Measurements from ENCODE around the gene SMCO4.

Gene SMCO4

DNA sequence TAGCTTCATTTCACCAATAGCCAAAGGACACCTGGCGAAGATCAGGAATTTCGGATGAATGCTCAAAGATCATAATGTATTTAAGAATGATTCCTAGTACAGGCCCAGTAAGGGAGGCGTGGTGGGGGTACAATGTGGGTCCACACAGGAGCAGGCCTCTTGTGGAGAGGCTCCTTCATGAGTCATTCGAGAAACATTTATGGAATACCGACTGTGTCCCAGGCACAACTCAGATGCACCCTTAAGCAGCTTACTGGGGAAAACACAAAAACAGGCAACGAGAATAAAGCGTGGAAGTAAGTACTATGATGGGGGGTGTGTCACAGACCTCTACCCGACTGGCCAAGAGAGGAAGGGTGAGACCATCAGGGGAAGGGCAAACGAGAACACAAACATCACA, 44.5 kb downstream of the SMCO4 start:
- no peak for DNase-seq

DNA sequence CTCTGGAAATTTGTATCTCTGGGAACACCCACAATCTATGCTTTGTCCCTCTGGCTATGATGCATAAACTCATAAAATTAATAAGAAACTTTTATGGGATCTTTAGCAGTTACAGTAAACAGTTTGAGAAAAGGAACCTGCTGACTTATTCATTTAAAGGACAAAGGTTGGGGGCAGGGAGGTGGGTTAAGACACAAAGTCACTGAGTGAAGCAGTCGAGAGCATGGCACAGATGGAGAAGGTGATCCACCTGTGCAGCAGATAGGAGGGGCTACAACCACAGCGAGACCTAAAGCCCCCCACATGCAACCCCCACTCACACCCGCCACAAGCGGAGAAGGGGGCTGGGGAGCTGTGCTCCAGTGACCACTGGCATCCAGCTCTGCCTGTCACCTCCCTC, 45.0 kb downstream of the SMCO4 start:
- DNase-seq: no peak

DNA sequence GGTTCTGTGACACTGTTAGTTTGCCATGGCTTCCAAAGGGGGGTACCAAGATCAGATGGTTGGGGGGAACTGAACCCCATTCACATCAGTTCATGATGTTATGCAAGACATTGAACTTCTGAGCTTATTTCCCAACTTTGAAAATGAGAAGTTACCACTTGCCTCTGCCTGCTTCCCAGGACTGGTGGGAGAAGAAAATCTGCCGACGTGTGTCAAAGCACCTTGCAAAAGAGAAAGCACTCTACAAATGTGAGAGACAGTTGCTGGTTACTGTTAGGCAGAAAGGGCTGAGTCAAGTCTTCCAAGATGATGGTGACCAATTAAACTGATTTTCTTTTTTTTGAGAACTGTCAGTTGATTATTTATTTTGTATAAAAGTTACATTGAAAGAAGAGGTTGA, 45.6 kb downstream of the SMCO4 start:
- DNase-seq: no peak

DNA sequence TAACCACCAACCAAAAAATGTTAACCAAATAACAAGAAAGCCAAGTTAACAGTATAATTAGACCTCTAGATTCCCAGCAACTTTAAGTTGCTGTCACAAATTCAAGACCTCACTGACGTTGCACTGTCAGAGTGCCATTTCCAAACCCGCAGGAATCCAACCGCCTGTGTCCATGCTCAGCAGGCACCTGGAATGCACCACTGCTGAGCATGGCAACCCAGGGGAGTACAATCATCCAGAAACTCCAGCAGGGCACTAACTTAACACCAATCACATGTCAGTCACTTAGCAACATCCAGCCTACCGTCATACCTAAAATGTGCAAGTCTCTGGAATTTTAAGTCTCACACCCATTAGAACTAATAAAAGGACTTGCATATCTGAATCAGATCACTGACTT, 48.8 kb downstream of the SMCO4 start:
- DNase-seq: no peak

DNA sequence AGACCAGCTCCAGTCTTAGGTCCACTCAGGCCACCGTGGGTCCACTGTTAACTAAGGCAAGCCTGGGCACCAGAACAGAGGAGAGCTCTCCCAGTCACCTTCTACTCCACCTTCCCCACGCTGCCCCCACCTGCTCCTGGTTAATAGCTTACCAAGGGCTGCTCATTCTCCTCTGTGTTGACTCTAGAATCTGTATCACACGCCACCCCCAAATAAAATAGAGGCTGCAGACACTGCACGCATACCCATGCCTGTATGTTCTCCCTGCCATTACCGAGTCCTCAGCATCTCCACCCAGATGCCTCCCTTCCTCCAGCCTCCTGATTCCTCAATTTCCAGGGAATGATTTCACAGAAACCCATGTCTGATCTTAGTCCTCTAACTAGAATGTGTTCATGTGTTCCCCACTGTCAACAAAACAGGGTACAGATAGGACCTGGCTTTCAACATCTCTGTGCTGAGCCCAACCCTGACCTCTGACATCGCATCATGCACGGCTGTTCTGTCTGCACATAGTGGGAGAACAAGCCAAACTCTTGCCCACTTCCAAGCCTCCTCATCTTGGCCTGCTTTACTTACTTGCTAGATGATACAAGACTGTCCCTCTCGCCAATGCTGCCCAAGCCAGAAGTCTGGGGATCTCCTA, 49.8 kb downstream of the SMCO4 start:
- no peak for DNase-seq

DNA sequence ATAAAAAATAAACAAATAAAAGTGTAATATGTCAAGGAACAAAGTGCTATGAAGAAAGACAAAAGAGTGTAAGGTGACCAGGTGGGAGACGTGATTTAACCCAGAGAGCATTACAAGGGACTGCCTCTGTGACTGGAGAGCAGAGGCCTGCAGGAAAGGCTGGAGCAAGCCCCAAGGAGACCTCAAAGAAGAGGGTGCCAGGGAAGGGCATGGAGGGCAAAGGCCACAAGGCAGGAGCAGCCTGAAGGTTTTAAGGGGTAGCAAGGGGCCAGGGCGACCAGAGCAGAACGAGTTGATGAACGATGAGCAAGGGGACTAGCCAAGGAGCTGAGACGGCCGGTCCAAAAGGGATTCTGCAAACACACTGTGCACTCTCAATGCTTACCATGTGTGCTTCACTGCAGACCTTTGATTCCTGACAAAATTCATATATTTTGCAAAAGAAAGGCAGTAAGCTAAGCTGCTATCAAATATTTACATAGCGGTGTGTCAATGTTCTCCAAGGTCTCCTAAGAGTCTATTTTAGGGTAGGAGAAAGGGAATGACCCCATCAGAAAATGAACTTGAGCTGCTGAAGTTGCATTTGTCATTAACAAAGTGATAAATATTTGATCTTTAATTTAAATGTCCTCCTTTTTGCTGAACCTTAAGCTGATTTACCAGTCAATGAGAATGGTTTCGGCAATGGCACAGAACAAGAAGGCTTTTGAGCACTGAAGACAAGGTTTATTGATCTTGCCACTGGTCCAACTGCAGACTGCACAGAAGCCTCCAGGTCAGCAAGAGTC, 50.5 kb downstream of the SMCO4 start:
- DNase-seq: no peak

DNA sequence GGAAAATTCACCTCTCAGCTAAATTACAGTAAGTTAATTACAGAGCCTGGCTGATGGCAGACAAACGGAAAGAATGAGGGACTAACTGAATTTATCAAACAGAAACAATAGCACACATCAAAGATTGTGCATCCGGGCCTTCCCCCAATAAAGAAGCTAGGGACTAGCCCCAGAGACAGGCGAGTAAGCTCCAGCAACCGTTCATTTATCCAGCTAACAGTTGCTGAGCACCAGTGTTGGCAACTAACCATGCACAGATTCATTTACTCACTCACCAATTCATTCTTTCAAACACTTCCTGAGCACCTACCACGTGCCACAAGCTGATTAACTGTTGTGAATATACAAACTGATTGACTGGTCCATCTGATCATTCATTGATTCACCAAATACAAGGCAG, 51.2 kb downstream of the SMCO4 start:
- DNase-seq: no peak

DNA sequence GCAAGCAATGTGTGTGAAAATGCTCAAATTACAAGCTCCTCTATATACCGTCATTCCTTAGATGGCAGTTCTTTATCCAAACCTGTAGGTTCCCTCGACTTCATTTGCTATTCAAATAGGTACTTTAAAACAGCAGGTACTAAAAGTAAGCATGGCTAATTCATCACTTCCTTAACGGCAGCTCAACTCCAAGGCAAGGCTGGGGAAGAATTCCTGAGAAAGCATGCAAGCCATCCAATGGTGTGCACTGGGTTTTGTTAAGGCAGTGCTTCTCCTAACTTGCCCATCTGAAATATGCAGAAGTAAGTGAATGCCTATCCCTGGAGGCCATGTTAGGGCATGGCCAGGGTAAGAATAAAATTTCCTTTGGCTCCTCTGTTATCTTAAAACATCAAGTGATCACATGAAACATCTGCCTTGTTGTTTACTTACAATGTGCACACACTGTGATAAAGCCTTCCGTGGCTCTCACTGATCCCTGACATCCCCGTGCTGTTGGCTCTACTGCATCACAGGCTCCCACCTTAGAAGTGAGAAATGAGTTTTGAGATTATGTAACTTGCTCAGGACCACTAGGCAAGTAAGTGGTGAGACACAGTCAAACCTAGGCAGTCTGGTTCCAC, 52.1 kb downstream of the SMCO4 start:
- DNase-seq: no peak

DNA sequence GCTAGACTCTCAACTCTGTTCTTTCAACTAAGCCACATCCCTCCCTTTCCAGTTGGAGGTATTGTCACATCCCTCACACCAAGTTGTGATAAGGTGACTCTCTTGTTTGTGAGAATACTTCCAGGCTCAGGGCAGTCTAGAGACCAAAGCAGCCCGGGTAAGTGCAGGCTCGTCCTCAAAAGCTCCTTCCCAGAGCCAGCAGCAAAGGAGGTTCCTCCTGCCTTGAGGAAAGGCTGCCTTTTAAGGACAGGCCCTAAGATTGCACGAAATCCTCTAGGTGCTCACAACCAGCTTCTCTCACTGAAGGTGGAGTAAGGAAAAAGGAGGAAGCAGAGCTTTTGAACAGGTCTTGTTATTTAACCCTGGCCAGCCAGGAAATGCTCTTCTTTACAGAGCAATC, 53.4 kb downstream of the SMCO4 start:
- no peak for DNase-seq

DNA sequence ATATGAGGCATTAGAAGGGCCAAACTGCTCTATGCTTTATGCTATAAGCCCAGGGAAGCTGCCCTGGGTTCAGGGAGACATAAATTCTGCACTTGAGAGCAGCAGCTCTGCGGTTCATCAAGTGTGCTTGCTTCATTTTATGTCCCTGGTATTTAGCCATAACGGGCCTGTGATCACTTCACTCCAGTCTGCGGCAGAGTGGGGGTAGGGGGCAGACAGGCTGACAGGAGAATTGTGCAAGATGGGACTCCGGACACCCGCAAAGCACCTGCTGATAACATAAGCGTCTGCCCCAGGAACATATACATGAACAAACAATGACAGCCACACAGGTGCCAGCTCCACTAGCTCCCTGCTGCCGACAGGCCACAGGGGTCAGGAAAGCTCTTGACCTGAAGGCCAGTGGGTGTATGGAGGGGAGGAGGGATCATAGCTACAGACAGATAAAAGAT, 56.1 kb downstream of the SMCO4 start:
- DNase-seq: peak; percentile 88

DNA sequence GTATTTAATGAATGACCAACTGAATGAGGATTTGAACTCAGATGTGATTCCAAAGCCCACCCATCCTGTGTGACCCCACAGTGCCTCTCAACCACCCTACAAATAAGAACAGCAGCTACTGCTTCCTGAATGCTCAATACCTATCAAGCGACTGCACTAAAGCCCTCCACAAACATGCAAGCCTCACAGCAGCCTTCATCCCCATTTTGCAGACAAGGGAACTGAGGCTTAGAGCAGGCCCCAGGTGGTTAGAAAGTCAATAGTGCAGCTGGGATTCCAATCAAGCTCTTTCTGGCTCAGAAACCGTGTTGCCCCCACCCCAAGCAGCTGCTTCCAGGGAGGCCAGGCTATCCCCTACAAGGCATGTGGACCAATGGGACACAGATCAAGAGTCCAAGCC, 57.2 kb downstream of the SMCO4 start:
- no peak for DNase-seq

DNA sequence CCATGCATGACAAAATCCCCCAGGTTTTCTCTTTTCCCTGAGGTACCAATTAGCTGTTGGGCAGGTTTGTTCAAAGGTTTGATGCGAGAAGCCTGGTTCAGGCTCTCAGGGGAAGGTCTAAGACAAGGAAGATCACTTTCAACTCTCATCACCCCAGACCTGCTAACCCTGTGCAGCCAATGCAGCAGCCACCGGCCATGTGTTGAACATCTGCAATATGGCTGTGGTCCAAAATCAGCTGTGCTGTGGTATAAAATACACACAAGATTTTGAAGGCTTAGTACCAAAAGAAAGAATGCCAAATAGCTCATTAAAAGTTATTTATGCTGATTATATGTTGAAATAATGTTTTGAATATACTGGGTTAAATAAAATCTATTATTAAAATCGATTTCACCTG, 58.5 kb downstream of the SMCO4 start:
- DNase-seq: no peak

DNA sequence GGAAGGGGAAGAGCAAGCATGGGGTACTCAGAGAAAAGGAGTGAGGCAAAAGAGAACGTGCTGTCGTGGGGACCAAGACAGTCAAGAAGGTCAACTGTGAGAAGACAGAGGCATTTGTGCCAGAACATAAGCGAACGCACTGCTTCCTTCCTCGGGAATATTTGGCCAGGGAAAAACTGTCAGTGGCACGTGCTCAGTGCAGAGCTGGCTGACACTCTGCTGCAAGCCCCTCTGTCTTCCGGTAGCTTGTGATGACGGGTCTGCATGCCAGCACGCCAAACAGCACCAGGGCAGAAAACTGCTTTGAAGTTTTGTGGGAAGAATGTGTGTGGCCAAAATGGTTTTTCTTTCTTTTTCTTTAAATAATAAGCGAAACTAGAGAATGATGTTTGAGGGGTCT, 60.6 kb downstream of the SMCO4 start:
- DNase-seq: no peak

DNA sequence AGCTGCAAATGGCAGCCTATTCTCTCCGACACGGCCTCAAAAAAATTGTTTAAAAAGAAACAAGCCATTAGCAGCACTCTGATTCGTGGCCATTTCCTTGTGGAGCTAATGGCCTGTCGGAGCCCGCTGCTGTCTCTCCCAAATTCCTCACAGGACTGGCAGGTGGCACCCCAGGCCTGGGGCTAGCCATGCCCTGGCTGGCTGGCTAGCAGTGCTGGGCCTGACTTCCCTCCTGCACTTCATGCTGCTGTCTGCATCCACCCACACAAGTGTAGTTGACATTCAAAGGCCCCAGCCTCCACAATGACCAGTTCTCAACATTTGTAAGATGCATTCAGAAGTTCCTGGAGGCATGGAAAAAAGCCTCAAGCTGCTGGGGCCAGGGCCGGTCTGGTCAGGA, 61.5 kb downstream of the SMCO4 start:
- no peak for DNase-seq

DNA sequence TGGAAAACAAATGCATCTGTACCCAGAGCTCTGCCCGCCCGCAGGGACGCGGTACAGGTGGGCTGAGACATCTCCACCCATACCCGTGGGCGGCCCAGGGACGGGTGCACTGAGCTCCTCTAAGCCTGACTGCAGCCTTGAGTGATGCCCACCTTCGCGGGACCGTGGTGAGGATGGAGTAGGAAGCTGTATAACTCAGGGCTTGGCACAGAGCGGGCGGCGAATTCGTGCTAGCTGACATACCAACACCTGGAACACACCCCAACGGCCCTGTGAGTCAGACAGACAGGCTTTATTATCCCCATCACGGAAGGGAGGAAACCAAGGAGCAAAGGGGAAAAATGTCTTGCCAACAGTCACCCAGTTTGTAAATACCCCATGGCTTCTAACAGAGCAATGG, 61.9 kb downstream of the SMCO4 start:
- DNase-seq: no peak

DNA sequence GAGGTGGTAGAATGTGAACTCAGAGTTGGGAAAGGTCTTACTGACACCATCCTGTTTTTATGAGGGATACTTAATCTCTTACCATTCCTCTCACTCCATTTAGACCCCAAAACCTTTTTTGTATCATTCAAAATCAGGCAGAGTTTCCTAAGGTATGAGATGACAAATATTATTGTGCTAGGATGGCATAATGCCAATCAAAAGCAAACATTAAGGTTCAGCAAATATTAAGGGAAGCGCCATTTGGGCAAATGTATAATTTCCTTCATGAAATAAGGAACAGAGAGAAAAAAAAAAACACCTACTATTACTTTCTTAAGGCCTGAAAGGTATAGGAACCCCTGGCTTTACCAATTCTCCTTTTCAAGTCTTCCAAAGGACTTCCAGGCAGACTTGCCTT, 62.4 kb downstream of the SMCO4 start:
- no peak for DNase-seq

DNA sequence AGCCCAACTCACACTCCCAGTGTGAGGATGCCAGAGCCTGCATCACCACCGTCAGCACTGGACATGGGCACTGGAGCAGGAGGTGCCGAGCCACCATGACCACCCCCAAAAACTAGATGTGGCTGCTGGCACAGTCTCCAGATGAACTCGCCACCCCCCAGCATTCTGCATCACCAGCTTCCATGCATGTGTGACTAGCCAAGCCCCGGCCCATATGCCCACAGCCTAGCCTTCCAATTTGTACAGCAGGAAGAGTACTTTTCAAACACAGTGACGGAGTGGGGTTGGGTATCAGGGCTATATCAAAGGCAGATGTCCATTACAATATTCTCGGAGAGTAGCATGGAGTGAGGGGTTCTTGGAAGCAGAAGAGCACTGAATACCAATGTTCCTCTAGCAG, 62.9 kb downstream of the SMCO4 start:
- DNase-seq: no peak

DNA sequence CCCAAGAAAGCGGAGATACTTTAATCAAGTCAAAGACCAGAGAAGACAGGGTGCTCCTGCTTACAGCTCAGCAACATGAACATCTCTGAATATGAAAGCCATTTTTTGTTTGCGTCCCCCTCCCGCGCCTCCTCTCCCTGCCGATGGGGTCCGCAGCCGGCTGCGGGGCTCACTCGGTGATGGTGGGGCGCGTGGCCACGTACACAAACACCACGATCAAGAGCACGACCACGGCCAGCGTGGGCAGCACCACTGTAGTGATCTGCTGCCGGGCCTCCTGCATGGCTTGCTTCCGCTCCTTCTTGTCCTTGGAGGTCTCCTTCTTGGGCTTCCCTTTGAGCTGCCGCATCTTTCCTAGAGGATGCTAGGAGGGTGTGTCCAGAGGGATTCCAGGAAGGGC, 64.3 kb downstream of the SMCO4 start:
- no peak for DNase-seq

DNA sequence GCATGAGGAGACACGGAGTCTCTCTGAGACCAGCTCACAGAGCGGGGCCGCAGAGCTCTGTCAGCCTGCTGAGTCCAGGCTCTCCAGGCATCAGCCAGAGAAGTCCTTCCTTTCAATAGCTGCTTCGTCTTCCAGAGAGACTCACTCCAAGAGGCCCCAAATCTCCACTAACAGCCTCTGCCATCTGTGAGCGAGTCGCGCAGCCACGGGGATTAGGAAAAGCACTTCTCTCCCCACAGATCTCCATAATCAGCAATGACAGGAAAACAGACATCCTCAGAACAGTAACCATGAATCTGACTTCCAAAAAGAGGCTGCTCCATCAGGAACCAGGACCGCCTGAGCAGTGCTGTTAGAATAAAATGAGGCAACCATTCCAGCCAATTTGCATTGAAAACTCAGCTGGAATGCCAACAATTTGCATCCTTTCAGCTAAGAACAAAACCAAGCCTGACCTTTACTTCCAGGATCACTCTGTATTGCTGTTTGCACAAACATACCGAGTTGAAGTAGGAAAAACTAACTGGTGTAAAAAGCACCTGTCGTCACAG, 65.4 kb downstream of the SMCO4 start:
- DNase-seq: no peak

DNA sequence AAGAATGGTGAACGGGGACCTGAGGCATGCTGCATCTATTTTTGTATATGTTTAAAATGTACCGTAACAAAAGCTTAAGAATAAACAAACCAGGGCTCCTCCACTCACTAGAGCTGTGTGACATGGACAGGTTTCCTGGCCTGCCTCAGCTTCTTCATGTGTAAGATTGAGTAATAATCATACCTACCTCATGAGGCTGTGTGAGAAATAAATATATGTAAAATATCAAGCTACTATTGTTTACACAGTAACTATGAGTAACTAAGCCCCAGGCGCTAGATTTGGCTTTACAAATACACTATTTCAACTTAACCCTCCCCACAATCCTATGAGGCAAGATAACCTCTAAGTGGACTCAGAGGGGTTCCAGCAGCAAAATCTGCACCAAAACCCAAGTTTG, 66.4 kb downstream of the SMCO4 start:
- no peak for DNase-seq

DNA sequence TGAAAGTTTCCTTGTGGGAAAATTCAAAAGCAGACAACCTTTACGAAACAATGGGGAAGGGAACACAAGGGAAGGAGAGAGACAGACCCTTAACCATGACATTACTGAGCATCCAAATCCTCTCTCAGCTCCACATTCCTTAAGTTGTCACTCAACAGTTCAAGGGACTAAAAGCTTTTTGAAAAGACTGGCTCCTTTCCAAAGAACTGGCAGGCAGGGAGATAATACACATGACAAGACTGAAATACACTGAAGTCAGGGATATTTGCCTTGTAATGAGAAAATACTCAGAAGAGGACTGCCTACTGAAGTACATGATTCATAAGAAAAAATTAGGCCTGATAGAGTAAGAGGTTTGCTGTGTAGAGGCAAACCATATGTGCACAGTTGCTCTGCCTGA, 69.1 kb downstream of the SMCO4 start:
- no peak for DNase-seq

DNA sequence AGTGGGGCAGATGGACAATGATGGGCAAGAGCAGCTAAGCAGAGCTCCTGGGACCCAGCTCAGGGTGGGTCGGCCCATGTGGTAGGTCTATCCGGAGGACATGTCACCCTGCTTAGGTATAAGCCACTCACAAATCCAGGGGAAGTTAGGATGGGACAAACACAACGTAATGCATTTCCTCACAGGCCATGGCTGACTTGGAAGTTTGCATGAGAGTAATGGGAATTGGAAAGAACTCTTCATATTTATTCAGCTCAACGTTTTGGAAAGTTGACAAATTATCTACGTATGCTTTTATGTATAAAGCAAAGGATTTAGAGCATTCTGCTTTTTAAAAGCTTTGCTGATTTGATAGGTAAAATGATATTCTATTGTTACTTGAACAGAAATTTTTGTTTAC, 74.9 kb downstream of the SMCO4 start:
- peak; percentile 31 for DNase-seq

DNA sequence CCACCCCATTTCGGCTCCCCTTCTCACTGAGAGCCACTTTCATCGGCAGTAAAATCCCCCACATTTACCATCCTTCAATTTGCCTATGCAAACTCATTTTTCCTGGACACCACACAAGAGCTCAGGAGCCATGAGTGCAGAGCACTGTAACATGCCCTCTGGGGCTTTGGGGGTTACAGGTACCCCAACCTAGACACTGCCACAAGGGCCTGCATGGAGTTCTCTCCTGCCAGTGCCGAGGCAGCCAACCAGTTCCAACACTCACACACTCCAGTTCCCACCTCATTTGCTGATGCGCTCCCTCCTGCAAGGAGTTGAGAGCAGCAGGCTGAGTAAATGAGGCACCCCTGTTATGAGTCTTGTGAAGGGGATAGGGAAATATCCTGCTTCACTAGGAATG, 76.1 kb downstream of the SMCO4 start:
- DNase-seq: no peak

DNA sequence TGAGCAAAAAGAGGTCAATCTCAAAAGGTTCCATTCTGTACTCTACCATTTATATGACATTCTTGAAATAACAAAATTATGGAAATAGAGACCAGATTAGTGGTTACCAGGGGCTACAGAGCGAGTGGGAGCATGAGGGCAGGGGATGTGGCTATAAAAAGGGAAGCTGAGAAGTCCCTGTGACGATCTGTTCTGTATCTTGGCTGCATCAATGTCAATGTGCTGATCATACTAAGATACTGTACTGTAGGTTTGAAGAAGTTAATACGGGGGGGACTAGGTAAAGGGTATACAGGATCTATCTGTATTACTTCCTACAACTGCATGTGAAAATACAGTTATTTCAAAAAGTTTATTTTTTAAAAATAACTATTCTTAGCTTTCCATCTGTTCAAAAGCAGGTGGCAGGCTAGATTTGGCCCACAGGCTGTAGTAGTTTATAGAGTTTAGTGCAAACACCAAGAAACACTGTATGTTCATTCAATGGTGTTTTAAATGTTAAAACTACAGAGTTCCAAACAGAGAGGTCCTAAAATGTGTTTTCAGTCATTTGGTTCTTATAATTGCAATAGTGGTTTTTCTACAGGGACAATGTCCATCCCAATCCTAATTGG, 78.2 kb downstream of the SMCO4 start:
- DNase-seq: no peak
